Measurements from ENCODE around the gene ADAR. TPM values are rescaled to one million over a fixed set of nuclear protein-coding genes. Genes with fewer than 3 reads are reported as not detected.

ADAR gene
- total and polyA plus RNA-seq, 2 experiments from 2014 or later = 96.4 to 188 TPM

DNA sequence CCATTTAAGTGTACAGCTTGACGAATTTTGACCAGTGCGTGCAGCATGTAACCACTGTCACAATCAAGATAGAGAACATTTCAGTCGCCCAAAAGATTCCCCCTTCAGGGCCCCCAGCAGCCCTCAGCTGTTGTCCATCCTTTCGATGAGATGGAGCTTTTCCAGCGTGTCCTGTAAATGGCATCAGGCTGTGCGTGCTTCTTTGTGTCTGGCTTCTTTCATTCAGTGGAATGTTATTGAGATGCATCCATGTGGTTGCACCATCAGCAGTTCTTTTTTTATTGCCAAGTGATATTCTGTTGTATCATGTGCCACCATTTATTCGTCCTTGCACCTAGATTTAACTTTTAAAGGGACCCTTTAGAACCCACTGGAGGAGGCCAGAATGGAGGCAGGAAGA is 71.4 kb downstream of the ADAR start:
- Histone ChIP-seq H2AFZ (no peak overlapping the region), H3K4me1 (ENCODE audit: insufficient read depth) (no peaks in the 10 kb centered on the region), H3F3A (replicated peaks; ENCODE audit: low read depth) (no peaks in the 10 kb centered on the region), H3K36me3 (ENCODE audit: insufficient read depth) (no peaks in the 10 kb centered on the region), H3K4me3 (no peak overlapping the region), H3K27ac (ENCODE audit: low read depth) (no peak overlapping the region), H3K9me2 (ENCODE audit: insufficient read depth) (no peaks in the 10 kb centered on the region), H3K27me3 (ENCODE audit: insufficient read depth) (no peaks in the 10 kb centered on the region), H4K20me1 (replicated peaks; ENCODE audit: insufficient read depth) (no peaks in the 10 kb centered on the region), H3K4me2 (no peak overlapping the region), H3K79me2 (replicated peaks; ENCODE audit: insufficient read depth) (no peaks in the 10 kb centered on the region)
- Mint-ChIP-seq H3K9me3 (peaks cover 20% of the 10 kb centered on the region), H3K4me3 (no peak overlapping the region), H3K4me1 (peaks cover 10% of the 10 kb centered on the region), H3K27me3 (ENCODE audit: insufficient read depth, low read depth, poor library complexity) (peaks cover 10% of the 10 kb centered on the region), H3K27ac (no peak overlapping the region), H3K36me3 (ENCODE audit: low read depth) (peaks cover 4% of the 10 kb centered on the region; the same call in 2 of the 3 replicates)
- no peak for DNase-seq (ENCODE audit: low spot score)
- TF ChIP-seq ZNF331 (CRISPR knock-in tag; IDR thresholded peaks at IDR 0.05; ENCODE audit: low read depth) (no peak), CREB1 (CRISPR knock-in tag; IDR thresholded peaks at IDR 0.05; ENCODE audit: low read depth) (no peak), EZH2 (IDR thresholded peaks at IDR 0.05; ENCODE audit: low read depth, unreplicated experiment) (no peak), NANOG (IDR thresholded peaks at IDR 0.05; ENCODE audit: borderline replicate concordance) (no peak)
- TF ChIP-seq, protein P1, sequence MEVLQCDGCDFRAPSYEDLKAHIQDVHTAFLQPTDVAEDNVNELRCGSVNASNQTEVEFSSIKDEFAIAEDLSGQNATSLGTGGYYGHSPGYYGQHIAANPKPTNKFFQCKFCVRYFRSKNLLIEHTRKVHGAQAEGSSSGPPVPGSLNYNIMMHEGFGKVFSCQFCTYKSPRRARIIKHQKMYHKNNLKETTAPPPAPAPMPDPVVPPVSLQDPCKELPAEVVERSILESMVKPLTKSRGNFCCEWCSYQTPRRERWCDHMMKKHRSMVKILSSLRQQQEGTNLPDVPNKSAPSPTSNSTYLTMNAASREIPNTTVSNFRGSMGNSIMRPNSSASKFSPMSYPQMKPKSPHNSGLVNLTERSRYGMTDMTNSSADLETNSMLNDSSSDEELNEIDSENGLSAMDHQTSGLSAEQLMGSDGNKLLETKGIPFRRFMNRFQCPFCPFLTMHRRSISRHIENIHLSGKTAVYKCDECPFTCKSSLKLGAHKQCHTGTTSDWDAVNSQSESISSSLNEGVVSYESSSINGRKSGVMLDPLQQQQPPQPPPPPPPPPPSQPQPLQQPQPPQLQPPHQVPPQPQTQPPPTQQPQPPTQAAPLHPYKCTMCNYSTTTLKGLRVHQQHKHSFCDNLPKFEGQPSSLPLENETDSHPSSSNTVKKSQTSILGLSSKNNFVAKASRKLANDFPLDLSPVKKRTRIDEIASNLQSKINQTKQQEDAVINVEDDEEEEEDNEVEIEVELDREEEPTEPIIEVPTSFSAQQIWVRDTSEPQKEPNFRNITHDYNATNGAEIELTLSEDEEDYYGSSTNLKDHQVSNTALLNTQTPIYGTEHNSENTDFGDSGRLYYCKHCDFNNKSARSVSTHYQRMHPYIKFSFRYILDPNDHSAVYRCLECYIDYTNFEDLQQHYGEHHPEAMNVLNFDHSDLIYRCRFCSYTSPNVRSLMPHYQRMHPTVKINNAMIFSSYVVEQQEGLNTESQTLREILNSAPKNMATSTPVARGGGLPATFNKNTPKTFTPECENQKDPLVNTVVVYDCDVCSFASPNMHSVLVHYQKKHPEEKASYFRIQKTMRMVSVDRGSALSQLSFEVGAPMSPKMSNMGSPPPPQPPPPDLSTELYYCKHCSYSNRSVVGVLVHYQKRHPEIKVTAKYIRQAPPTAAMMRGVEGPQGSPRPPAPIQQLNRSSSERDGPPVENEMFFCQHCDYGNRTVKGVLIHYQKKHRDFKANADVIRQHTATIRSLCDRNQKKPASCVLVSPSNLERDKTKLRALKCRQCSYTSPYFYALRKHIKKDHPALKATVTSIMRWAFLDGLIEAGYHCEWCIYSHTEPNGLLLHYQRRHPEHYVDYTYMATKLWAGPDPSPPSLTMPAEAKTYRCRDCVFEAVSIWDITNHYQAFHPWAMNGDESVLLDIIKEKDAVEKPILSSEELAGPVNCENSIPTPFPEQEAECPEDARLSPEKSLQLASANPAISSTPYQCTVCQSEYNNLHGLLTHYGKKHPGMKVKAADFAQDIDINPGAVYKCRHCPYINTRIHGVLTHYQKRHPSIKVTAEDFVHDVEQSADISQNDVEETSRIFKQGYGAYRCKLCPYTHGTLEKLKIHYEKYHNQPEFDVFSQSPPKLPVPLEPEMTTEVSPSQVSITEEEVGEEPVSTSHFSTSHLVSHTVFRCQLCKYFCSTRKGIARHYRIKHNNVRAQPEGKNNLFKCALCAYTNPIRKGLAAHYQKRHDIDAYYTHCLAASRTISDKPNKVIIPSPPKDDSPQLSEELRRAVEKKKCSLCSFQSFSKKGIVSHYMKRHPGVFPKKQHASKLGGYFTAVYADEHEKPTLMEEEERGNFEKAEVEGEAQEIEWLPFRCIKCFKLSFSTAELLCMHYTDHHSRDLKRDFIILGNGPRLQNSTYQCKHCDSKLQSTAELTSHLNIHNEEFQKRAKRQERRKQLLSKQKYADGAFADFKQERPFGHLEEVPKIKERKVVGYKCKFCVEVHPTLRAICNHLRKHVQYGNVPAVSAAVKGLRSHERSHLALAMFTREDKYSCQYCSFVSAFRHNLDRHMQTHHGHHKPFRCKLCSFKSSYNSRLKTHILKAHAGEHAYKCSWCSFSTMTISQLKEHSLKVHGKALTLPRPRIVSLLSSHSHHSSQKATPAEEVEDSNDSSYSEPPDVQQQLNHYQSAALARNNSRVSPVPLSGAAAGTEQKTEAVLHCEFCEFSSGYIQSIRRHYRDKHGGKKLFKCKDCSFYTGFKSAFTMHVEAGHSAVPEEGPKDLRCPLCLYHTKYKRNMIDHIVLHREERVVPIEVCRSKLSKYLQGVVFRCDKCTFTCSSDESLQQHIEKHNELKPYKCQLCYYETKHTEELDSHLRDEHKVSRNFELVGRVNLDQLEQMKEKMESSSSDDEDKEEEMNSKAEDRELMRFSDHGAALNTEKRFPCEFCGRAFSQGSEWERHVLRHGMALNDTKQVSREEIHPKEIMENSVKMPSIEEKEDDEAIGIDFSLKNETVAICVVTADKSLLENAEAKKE (CRISPR knock-in tag; IDR thresholded peaks at IDR 0.05) = no peak
- ATAC-seq = no peak

Measured in GM23338 (cell line).